GM19351 (cell line): Measurements from ENCODE around the gene RNF144A.

ENCODE experiments used
- ATAC-seq: cut with Tn5 transposase; IDR thresholded peaks from one replicate; pipeline ENCODE4 v1.9.1; 2021; ENCODE audit warnings: mild to moderate bottlenecking, moderate library complexity; ENCODE audit not compliant: unreplicated experiment

Gene RNF144A

GRCh38 chr2:7018767-7019166 is 101.6 kb downstream of the RNF144A start:
- no peak for ATAC-seq

- ATAC-seq, result no peak
These were observed 102.0 kb downstream of the RNF144A start for GRCh38 chr2:7019191-7019590.

- ATAC-seq, result no peak
These were observed 102.8 kb downstream of the RNF144A start for GRCh38 chr2:7020059-7020458.

DNA sequence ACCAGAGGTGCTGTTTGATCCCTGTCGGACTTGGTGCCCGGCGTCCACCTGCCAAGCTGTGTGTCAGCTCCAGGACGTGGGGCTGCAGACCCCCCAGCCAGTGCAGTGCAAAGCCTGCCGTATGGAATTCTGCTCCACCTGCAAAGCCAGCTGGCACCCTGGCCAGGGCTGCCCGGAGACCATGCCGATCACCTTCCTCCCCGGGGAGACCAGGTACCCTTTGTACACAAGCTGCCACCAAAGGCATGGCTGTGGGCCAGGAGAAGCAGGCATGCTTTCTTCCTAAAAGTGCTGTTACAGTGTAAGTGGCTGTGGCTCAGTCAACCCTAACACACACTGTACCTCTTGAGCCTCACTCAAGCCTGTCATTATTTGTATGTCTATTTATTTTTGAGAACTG is 103.3 kb downstream of the RNF144A start:
- no peak for ATAC-seq

DNA sequence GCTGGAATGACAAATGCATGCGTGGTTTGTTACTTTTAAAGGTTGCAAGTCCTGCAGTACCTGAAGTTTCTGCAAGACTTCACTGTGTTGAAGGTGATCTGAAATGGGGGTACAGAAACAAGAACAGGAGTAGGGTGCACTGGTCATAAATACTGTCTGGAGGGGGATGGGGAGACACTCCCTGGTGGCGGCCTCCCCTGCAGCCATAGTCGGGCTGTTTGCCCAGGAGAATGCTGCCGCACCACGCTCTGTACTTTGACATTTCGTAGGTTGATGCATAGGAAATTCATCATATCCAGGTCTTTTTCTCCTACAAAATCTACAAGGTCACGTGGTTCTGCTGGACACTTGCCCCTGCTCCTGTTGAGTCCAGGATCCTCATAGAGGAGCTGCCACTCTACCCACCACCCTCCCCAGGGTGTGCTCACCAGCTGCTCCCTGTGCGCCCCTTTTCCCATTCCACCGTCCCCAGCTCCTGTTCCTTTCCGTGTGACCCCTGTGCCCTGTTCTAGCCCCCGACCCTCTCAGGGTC is 103.8 kb downstream of the RNF144A start:
- ATAC-seq, result no peak

DNA sequence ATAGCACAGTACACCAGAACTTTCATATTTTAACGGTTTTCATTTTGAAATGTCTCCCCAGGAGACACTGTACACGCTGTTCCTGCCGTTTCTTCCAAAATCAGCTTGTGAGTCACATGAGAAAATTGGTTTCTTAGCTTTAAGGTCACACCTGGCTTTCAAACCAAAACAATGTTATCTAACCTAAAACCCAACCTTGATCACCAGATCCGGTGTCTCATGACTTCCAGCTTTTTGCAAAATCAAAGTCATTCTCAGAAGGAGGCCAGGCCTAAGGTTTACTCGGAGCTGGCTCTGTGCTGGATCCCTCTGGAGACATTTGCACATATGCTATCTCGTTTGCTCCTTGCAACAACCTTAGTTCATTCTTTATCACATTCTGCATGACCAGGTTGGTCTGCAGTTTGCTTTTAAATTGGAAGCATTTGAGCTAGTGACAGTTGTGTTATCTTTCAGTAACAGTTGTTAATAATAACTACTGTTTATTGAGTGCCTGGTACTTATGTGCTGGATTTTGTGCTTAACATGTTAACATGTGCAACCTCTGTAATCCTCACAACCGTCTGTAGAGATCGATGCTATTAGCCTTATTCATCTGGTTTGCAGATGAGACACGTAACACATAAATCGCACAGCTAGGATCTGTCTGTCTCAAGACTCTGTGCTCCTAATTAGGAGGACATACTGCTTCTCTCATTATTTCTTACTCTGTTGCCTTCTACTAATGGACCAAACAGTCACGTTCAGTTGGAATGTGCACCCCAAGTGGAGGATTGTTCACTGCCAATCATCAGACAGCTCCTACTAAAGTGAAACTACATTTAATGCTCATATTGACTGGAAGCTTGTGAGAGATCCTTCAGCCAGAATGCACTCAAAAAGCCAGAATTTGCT is 105.5 kb downstream of the RNF144A start:
- no peak for ATAC-seq

DNA sequence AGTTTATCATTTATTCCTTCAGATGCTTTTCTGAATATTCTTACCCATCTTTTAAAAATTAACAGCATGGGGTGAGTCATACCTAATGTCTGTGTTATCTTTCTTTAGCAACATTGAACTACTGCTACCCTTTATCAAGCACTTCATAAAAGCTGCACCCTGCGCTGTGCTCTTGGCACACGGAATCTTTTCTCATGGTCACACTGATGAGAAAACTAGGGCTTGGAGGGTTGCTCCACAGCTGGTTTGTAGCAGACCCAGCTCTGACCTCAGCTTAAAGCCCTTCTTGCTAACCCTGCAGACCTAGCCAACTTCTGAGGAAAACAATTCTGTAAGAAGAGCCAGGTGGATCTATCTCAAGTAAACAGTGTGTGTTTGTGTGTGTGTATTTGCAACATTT is 106.3 kb downstream of the RNF144A start:
- no peak for ATAC-seq

DNA sequence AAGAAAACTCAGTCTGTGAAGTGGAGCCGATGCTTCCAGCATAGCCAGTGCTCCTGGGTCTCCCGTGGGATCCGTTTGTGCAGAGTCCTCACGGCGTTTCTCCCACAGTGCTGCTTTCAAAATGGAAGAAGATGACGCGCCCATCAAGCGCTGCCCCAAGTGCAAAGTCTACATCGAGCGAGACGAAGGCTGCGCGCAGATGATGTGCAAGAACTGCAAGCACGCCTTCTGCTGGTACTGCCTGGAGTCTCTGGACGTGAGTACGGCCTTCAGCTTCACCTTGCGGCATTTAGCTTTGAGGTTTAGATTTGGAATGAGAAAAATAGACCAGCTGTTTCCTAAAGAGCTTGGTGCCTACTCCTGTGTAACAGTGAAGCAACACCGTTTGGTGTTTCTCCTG is 107.0 kb downstream of the RNF144A start:
- ATAC-seq, result no peak

GRCh38 chr2:7025082-7025481 is 107.9 kb downstream of the RNF144A start:
- no peak for ATAC-seq

DNA sequence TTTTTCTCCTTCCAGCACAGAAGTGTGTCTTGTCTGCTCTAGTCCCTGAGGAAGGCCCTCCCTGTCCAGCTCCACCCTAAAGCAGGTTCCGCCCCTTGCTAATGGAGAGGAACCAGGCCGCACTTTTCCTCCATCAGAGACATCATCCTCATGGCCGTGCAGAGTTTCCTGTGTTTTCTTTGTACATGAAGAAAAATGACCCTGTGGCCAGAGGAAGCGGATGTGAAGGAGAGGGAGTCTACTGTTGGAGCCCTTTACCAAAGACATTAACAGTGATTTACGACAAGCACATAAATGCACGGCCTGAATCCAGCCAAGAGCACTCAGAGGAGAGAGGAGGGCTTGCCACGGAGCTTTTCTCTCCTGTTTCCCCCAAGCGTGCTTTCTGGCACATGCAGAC is 109.5 kb downstream of the RNF144A start:
- ATAC-seq, result no peak

DNA sequence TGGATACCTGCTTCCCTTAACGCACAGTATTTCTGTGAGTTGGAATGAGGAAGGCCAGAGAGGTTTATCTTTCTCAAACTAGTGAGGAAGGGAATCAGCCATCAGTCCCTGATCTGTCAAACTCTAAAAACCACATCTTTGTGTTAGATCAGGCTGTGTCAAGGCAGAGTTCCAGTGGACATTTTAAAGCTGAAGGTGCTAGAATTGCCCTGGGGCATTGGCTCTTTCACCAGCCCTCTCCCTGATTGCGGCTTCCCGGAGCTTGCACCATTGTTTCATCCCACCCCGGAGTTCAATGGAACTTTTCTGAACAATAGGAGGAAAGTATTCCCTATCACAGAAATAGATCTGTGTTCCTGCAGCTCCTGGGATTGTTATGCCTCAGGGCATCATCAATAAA is 110.2 kb downstream of the RNF144A start:
- ATAC-seq, result no peak

DNA sequence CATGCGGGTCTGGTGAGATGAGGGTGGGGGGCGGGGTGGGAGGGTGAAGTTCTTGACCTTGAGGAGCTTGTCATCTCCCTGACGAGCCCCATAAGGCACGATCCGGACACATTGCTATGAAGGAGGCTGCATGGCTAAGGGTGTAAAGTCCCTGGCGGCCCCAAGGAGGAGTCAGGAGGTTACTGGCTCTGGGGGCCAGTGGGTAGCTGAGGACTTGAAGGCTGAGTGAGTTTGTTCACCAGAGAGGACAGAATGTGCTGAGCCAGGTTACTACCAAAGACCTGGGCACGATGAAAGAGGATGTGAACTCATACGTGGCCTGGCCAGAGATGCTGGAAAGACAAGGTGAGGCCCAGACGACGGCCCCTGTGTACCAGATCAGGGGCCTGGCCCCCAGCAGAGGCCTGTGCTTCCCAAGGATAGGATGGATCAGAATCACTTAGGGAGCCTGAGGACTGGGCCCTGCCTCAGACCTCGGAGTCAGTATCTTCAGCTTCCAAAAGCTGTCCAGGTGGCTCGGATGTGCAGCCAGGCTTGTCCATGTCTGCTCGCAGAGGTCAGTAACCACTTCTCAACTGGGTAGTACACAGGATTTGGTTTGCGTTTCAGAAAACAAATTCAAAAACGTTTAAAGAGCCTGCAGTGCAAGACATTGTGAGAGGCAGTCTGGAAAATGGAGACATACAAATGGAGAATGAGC is 110.9 kb downstream of the RNF144A start:
- no peak for ATAC-seq

- ATAC-seq, result no peak
These were observed 111.6 kb downstream of the RNF144A start for GRCh38 chr2:7028846-7029245.

DNA sequence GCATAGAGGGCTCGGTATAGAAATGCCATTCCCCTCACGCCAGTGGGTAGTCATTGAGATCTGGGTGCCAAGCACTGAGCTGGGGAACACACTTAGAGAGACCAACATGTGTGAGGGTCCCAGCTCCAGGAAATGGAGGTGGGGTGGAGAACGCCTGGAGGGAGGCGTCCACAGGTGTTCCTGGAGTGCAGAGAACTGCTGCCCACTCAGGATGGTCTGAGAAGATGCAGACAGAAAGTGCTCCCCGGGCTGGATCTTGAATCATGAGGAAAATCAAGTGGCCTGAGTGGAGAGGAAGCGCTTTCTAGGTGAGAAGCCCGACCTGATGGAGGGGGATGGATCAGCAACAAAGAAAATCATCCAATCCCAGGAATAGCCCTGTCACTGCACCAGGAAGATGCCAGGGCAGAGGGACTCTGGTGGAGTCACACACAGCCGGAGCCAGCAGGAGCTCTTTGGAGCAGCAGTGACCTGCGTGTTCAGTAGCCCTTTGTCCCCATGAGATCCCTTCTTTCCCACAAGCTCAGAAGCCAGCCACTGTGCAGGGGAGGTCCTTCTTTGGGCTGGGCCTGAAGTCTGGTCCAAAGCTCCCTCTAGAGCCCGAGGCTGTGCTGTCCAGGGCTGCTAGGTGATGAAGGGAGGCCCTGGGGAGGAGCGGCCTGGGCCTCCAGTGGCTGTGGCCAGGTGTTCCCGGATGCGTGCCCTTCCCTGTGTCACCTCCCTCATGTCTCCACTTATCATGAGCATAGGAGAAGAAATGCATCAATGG is 112.3 kb downstream of the RNF144A start:
- ATAC-seq, result no peak

GRCh38 chr2:7030810-7031209 is 113.6 kb downstream of the RNF144A start:
- no peak for ATAC-seq

- ATAC-seq, result no peak
These were observed 114.5 kb downstream of the RNF144A start for GRCh38 chr2:7031547-7032245.

GRCh38 chr2:7032371-7032770 is 115.2 kb downstream of the RNF144A start:
- no peak for ATAC-seq

- no peak for ATAC-seq
These were observed 116.1 kb downstream of the RNF144A start for GRCh38 chr2:7033136-7033960.

GRCh38 chr2:7034303-7034702 is 117.1 kb downstream of the RNF144A start:
- ATAC-seq, result no peak

DNA sequence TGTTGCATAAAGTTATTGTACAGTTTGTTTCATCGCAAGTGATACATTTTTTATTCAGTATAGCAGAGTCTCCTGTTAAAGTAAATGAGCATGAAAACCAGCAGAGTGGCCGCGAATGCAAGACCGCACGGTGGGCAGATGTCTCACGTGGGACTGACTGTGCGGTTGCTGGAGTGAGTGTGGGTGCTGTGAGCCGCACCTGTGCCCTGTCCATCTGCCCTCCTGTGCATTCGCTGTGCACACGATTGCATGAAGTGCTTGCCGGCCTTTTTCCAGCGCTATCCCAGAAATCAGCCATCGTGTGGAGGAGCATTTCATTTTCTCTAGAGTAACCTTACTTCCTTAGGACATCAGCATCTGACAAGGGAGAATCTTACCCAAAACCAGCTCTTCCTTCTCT is 118.7 kb downstream of the RNF144A start:
- no peak for ATAC-seq
